ENCODE results near the gene ATP13A1.
"Not testable (repeated sequence)": the region's sequence is repeated elsewhere in the genome, so short reads cannot be mapped to it uniquely, and the experiment has no call there.

The ATP13A1 gene

GRCh38 chr19:19618219-19619051 is 45.0 kb downstream of the ATP13A1 start, which contains the start of gene PBX4:
TSS of gene PBX4 (minus strand) at chr19:19618687. CDS start at chr19:19618629, 58 bp downstream.
- peak; percentile 95 for DNase-seq

DNA sequence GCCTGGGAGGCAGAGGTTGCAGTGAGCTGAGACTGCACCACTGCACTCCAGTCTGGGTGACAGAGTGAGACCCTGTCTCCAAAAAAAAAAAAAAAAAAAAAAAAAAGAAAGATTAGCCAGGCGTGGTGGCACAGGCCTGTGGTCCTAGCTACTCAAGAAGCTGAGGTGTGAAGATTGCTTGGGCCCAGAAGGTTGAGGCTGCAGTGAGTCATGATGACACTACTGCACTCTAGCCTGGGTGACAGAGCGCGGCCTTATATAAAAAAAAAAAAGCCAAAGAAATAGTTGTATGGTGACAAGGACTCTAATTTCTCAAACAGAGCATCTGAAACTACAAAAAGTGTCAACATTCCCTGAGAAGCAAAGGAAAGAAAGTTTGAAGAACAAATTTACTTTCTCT is 48.4 kb downstream of the ATP13A1 start:
- no peak for DNase-seq

GRCh38 chr19:19613506-19613905 is 50.0 kb downstream of the ATP13A1 start:
- no peak for DNase-seq

DNA sequence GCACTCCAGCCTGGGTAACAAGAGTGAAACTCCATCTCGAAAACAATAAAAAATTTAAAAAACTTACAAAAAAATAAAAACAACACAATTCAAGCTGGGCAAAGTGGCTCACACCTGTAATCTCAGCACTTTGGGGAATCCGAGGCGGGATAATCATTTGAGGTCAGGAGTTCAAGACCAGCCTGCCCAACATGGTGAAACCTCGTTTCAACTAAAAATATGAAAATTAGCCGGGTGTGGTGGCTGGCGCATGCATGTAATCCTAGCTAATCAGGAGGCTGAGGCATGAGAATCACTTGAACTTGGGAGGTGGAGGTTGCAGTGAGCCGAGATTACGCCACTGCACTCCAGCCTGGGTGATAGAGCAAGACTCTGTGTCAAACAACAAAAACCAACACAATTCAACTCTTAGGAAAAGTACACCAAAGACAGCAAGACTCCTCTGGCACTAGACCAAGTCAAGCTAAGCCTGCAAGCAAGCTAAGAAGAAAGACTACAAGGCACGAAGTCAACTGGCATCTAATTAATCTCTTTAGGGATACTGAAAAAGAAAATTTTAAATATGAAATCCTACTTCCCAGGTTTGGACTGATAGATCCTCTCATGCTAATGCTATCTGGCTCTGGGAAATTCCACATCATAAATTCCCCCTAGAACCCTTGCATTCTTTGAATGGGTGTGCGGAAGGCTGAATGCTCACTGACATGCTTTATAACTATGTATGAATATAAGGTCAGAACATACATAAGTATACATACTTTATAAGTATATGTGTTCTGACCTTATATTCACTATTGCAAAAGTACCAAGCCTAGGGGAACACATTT is 52.9 kb downstream of the ATP13A1 start:
- DNase-seq: no peak

DNA sequence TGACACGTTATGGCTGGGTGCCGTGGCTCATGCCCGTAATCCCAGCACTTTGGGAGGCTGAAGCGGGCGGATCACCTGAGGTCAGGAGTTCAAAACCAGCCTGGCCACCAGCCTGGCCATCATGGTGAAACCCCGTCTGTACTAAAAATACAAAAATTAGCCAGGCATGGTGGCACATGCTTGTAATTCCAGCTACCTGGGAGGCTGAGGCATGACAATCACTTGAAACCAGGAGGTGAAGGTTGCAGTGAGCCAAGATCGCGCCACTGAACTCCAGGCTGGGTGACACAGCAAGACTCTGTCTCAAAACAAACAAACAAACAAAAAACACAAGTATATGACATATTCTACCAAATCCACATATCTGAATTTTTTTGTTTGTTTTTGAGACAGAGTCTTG is 56.8 kb downstream of the ATP13A1 start:
- DNase-seq: not testable (repeated sequence)

GRCh38 chr19:19606021-19606420 is 57.5 kb downstream of the ATP13A1 start:
- DNase-seq: no peak

GRCh38 chr19:19602713-19603324 is 60.7 kb downstream of the ATP13A1 start:
- no peak for DNase-seq

DNA sequence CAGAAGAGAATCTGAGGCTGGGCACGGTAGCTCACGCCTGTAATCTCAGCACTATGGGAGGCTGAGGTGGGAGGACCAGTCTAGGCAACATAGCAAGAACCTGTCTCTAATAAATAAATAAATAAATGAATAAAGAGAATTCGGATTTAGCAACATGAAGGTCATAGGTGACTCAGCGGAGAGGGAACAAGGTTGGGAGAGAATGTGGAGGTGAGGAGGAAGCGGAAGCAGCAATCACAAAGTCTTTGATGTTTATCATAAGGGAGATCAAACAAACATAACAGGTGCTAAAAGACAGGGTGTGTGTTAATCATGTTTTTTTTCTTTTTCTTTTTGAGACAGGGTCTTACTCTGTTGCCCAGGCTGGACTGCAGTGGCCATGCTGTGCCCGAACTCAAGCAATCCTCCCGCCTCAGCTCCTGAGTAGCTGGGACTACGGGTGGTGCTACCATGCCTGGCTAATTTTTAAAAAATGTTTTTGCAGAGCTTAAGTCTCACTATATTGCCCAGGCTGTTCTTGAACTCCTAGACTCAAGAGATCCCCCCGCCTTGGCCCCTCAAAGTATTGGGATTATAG is 61.3 kb downstream of the ATP13A1 start:
- DNase-seq: no peak

DNA sequence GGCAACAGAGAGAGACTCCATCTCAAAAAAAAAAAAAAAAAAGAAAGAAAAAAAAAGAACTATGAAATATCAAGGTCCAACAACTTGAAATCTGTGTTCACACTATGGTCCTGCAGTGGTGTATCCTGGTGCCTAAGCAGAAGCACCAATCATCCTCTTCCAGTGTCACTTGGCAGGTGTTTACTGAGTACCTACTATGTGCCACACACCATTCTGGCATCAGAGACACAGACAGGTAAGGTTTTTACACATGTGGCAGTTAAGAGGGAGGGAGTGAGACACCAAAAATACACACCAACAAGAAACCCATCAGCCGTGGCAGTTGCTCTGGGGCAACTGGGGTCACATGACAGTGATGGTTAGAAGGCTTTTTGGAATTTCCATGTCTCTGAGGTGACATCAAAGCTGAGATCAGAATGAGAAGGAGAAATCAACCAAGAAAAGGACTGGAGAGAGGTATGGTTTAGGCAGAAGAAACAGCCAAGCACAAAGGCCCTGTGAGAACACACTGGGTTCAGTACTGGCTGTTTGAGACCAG is 62.6 kb downstream of the ATP13A1 start:
- DNase-seq: no peak

GRCh38 chr19:19598728-19599451 is 64.6 kb downstream of the ATP13A1 start:
- DNase-seq: not testable (repeated sequence)

GRCh38 chr19:19597809-19598306 is 65.6 kb downstream of the ATP13A1 start:
- DNase-seq: no peak
